ENCODE results near the gene RNF114.

RNF114 gene

GRCh38 chr20:49986049-49986448, 49.9 kb downstream of the RNF114 start:
- TF ChIP-seq POLR2AphosphoS5 (IDR thresholded peaks at IDR 0.05; ENCODE audit: low read depth, low read length) (no peak), REST (IDR thresholded peaks at IDR 0.05; ENCODE audit: insufficient read depth in 1 of 2, low read depth in 2 of 2, low read length in 2 of 2) (no peak), FOXP2 (optimal IDR thresholded peaks at IDR 0.05; ENCODE audit: borderline replicate concordance, extremely low read depth, extremely low read length, insufficient read depth) (no peak), TAF1 (IDR thresholded peaks at IDR 0.05; ENCODE audit: borderline replicate concordance, insufficient read depth, low read length) (no peak), SIN3A (IDR thresholded peaks at IDR 0.05; ENCODE audit: borderline replicate concordance, insufficient read depth, low read length) (no peak)

- TF ChIP-seq TAF1 (IDR thresholded peaks at IDR 0.05; ENCODE audit: borderline replicate concordance, insufficient read depth, low read length) (no peak), REST (IDR thresholded peaks at IDR 0.05; ENCODE audit: insufficient read depth in 1 of 2, low read depth in 2 of 2, low read length in 2 of 2) (no peak), SIN3A (IDR thresholded peaks at IDR 0.05; ENCODE audit: borderline replicate concordance, insufficient read depth, low read length) (no peak), POLR2AphosphoS5 (IDR thresholded peaks at IDR 0.05; ENCODE audit: low read depth, low read length) (no peak), FOXP2 (optimal IDR thresholded peaks at IDR 0.05; ENCODE audit: borderline replicate concordance, extremely low read depth, extremely low read length, insufficient read depth) (no peak)
These were observed 51.0 kb downstream of the RNF114 start for GRCh38 chr20:49987015-49987867.

GRCh38 chr20:49987868-49988690, 51.9 kb downstream of the RNF114 start:
- no peak for TF ChIP-seq POLR2AphosphoS5 (IDR thresholded peaks at IDR 0.05; ENCODE audit: low read depth, low read length)
- TF ChIP-seq REST (IDR thresholded peaks at IDR 0.05; ENCODE audit: insufficient read depth in 1 of 2, low read depth in 2 of 2, low read length in 2 of 2) = no peak
- TF ChIP-seq FOXP2 (optimal IDR thresholded peaks at IDR 0.05; ENCODE audit: borderline replicate concordance, extremely low read depth, extremely low read length, insufficient read depth) = no peak

- no peak for TF ChIP-seq SIN3A (IDR thresholded peaks at IDR 0.05; ENCODE audit: borderline replicate concordance, insufficient read depth, low read length)
- 0 out of 4 replicates have a peak, but pooled peaks of 1 of the 2 experiments have one; percentile 30 for TF ChIP-seq REST (IDR thresholded peaks at IDR 0.05; ENCODE audit: insufficient read depth in 1 of 2, low read depth in 2 of 2, low read length in 2 of 2)
- TF ChIP-seq FOXP2 (optimal IDR thresholded peaks at IDR 0.05; ENCODE audit: borderline replicate concordance, extremely low read depth, extremely low read length, insufficient read depth) = no peak
These were observed 53.3 kb downstream of the RNF114 start for GRCh38 chr20:49989234-49990065.
